Vagina (tissue), 2 donors: ENCODE results near the gene PCAT7. TPM values are rescaled to one million over a fixed set of nuclear protein-coding genes. Genes with fewer than 3 reads are reported as not detected.
"Not testable (repeated sequence)": the region's sequence is repeated elsewhere in the genome, so short reads cannot be mapped to it uniquely, and the experiment has no call there.

ENCODE experiments used
- DNase-seq, 2 donors: peaks; one replicate each; pipeline ENCODE4 v3.0.0-alpha.2; 2017; ENCODE audit errors: extremely low spot score in 2 of 2
- H3K27ac ChIP-seq: fragments of 200-600 bp; sonication (generic); one replicate; pipeline ENCODE4 v1.5.1; 2019
- H3K27me3 ChIP-seq: fragments of 200-600 bp; sonication (generic); one replicate; pipeline ENCODE4 v1.5.1; 2019
- H3K36me3 ChIP-seq, 2 donors: fragments of 200-600 bp; sonication (generic); one replicate each; pipeline ENCODE4 v1.5.1; 2017 to 2019
- H3K4me1 ChIP-seq: fragments of 200-600 bp; sonication (generic); one replicate; pipeline ENCODE4 v1.5.1; 2019
- H3K4me3 ChIP-seq, 2 donors: fragments of 200-600 bp; sonication (generic); 1 replicate in 1 of 2; 2 replicates in 1 of 2; pipeline ENCODE4 v1.5.1; 2016 to 2019
- H3K9me3 ChIP-seq: fragments of 200-600 bp; sonication (generic); one replicate; pipeline ENCODE4 v1.5.1; 2019
- POLR2A ChIP-seq, 2 donors: fragments of 450-650 bp; IDR thresholded peaks; one replicate each; pipeline ENCODE4 v1.6.1; 2017; ENCODE audit warnings: antibody characterized with exemption in 2 of 2, mild to moderate bottlenecking in 2 of 2, moderate library complexity in 2 of 2
- POLR2AphosphoS5 ChIP-seq, 2 donors: sonication (generic); formaldehyde crosslinking; IDR thresholded peaks; one replicate each; pipeline ENCODE4 v1.9.0; 2017; ENCODE audit warnings: antibody characterized with exemption in 2 of 2, mild to moderate bottlenecking in 2 of 2, low read depth in 1 of 2; ENCODE audit not compliant: insufficient read depth in 1 of 2
- intact Hi-C: fragments of 100-400 bp; cut with DNase I; formaldehyde crosslinking; loops from one replicate; pipeline ENCODE4 v1.15.1; 2023
- total RNA-seq: library from RNA; depleted of rRNA; stranded (reverse); fragments of >200 nt; gene quantifications from one replicate; pipeline ENCODE4 v1.2.3, GENCODE V29; 2016
- TF ChIP-seq, protein P1 (sequence below), 3 experiments: fragments of 450-650 bp in 2 of 3; fragments of 200-600 bp in 1 of 3; sonication (generic) in 1 of 3; IDR thresholded peaks; one replicate each; pipeline ENCODE4 v1.5.1; 2017 to 2019; ENCODE audit warnings: antibody characterized with exemption in 3 of 3, mild to moderate bottlenecking in 2 of 3, moderate library complexity in 2 of 3

The PCAT7 gene
- not detected for total RNA-seq

DNA sequence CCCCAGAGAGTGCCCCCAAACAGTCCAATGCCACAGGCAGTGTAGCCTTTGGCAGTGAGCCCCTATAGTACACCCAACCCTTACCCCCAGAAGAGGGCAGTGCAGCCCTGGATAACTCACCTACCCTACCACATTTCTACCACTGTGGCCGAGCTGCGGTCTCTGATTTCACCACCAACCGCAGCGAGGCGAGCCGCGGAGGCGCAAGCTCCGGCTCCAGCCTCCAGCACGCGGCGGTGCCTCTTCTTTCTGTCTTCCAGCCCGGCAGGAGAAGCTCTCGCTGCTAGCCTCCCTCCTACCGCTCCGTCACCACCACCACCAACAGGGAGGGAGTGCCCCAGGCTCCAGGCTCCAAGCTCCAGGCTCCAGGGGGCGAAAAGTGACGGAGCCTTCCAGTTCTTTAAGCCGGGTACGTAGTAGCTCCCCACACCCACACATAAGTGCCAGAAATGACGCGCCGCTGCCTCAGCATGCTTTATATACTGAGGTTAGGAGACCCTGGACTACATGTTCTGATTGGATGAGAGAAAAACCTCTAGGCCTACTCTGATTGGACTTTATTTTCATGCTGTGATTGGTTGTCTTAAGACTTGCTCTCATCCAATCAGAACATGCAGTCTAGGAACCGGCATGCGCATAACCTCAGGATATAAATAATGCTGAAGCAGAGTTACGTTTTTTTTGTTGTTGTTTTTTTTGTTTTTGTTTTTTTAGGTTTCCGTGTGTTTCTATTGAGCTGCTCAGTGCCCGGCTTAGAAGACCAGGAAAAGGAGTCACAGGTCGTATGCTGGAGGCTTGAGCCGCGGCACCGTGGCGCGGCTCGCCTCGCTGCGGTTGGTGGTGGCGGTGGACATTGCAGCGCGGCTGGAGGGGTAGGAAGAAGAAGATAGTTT lies at the start of gene PCAT7:
TSS of gene PCAT7 (plus strand) at position 645 of the 893 bp plus-strand sequence.
- Histone ChIP-seq H3K36me3 (no peaks in the 10 kb centered on the region), H3K4me3 (no peak within 1 kb of the TSS), H3K4me1 (no peaks in the 10 kb centered on the region), H3K27me3 (no peaks in the 10 kb centered on the region), H3K9me3 (no peaks in the 10 kb centered on the region), H3K27ac (no peak within 1 kb of the TSS)
- DNase-seq: no peak
- intact Hi-C loops: no loop called here
- TF ChIP-seq, protein P1, sequence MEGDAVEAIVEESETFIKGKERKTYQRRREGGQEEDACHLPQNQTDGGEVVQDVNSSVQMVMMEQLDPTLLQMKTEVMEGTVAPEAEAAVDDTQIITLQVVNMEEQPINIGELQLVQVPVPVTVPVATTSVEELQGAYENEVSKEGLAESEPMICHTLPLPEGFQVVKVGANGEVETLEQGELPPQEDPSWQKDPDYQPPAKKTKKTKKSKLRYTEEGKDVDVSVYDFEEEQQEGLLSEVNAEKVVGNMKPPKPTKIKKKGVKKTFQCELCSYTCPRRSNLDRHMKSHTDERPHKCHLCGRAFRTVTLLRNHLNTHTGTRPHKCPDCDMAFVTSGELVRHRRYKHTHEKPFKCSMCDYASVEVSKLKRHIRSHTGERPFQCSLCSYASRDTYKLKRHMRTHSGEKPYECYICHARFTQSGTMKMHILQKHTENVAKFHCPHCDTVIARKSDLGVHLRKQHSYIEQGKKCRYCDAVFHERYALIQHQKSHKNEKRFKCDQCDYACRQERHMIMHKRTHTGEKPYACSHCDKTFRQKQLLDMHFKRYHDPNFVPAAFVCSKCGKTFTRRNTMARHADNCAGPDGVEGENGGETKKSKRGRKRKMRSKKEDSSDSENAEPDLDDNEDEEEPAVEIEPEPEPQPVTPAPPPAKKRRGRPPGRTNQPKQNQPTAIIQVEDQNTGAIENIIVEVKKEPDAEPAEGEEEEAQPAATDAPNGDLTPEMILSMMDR (IDR thresholded peaks at IDR 0.05): peak in 1 of 3 experiments; percentile 19
- no peak for TF ChIP-seq POLR2A (IDR thresholded peaks at IDR 0.05)
- TF ChIP-seq POLR2AphosphoS5 (IDR thresholded peaks at IDR 0.05; ENCODE audit: insufficient read depth in 1 of 2, low read depth in 1 of 2): no peak

DNA sequence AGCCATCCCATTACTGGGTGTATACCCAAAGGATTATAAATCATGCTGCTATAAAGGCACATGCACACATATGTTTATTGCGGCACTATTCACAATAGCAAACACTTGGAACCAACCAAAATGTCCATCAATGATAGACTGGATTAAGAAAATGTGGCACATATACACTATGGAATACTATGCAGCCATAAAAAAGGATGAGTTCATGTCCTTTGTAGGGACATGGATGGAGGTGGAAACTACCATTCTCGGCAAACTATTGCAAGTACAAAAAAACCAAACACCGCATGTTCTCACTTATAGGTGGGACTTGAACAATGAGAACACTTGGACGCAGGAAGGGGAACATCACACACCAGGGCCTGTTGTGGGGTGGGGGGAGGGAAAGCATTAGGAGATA lies 48.5 kb upstream of the PCAT7 start:
- not testable (repeated sequence) for H3K27me3 ChIP-seq

DNA sequence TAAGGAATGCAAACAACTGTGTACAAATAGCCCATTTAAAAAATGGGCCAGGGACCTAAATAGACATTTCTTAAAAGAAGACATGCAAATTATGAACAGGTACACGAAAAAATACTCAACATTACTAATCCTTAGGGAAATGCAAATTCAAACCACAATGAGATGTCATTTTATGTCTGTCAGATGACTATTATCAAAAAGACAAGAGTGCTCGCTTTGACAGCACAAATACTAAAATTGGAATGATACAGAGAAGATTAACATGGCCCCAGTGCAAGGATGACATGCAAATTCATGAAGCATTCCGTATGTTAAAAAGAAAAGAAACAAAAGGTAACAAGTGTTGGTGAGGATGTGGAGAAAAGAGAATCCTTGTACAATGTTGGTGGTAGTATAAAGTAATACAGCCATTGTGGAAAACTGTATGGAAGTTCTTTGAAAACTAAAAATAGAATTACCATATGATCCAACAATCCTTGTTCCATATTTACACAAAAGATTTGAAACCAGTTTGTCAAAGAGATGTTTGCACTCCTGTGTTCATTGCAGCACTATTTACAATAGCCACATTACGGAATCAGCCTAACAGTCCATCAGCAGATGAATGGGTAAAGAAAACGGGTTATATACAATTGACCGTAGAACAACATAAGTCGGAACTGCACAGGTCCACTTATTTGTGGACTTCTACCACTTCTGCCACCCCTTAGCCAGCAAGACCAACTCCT lies 47.2 kb upstream of the PCAT7 start:
- no peaks in the 10 kb centered on the region for H3K27me3 ChIP-seq
- H3K9me3 ChIP-seq: no peaks in the 10 kb centered on the region
- no peak for DNase-seq
- no peaks in the 10 kb centered on the region for H3K4me1 ChIP-seq
- intact Hi-C loops: no loop called here
- H3K27ac ChIP-seq: no peak overlapping the region
- H3K36me3 ChIP-seq: no peaks in the 10 kb centered on the region
- H3K4me3 ChIP-seq: no peak overlapping the region
- TF ChIP-seq, protein P1 (IDR thresholded peaks at IDR 0.05): no peak
- TF ChIP-seq POLR2A (IDR thresholded peaks at IDR 0.05) (no peak), POLR2AphosphoS5 (IDR thresholded peaks at IDR 0.05; ENCODE audit: insufficient read depth in 1 of 2, low read depth in 1 of 2) (no peak)

More for the DNA sequence above, 48.5 kb upstream of the PCAT7 start:
- DNase-seq, intact Hi-C loops, H3K4me3 ChIP-seq, H3K9me3 ChIP-seq, H3K27ac ChIP-seq, H3K4me1 ChIP-seq, H3K36me3 ChIP-seq: not testable (repeated sequence)

DNA sequence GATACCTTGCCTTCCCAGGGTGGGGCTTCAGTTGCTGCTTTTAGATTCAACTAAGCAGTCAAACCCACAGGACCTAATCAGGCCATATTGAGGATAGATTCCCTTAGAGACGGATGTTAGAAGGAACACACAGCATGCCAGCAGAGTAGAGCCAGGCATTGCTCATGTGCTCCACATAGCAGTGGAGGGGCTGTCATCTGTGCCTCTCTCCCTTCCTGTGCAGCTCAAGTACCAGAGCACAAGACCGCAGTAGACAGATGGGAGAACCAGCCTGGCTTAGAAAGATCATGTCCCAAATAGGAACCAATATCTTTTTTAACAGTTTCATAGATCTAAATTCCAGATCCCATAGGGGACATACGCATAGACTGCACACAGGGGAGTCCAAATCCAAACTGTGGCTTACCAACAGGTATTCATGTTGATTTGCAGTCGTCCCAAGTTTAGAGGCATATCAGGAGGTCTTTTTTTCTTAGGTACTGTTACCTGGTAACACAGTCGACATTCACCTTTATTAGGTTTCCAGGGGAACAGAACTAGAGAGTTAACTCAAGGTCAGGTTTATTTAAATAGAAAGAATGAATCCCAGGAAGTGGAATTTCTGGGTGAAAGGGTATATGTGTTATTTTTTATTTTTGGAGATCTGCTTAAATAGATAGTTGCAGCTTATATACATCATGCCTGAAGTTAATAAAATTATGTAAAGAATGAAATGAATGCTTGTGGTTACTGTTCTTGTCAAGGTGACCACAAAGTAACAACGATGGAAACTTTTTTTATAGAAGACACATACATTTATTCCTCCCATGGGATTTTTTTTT lies 43.5 kb upstream of the PCAT7 start:
- H3K9me3 ChIP-seq: no peaks in the 10 kb centered on the region
- no peak for DNase-seq
- TF ChIP-seq POLR2A (IDR thresholded peaks at IDR 0.05) (no peak), POLR2AphosphoS5 (IDR thresholded peaks at IDR 0.05; ENCODE audit: insufficient read depth in 1 of 2, low read depth in 1 of 2) (no peak)
- TF ChIP-seq, protein P1 (IDR thresholded peaks at IDR 0.05): no peak
- no peak overlapping the region for H3K27ac ChIP-seq
- no peak overlapping the region for H3K4me3 ChIP-seq
- H3K4me1 ChIP-seq: no peaks in the 10 kb centered on the region
- H3K36me3 ChIP-seq: no peaks in the 10 kb centered on the region
- no peaks in the 10 kb centered on the region for H3K27me3 ChIP-seq
- intact Hi-C loops: no loop called here

DNA sequence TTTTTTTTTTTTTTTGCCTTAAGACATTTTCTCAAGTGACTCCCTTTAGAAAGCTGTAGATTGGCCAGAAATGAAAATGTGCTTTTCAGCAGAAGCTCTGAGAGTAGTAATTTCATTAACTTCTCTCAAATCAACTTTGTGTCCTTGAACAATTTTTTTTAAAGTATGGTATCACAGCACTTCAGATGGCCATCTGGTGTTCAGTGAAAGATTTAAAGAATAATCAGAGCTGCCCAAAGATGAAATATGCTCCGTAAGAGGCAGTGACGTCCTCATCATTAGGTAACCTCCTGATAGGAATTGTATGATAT lies 43.0 kb upstream of the PCAT7 start:
- H3K9me3 ChIP-seq: no peaks in the 10 kb centered on the region
- no peak overlapping the region for H3K4me3 ChIP-seq
- no peaks in the 10 kb centered on the region for H3K27me3 ChIP-seq
- no peaks in the 10 kb centered on the region for H3K4me1 ChIP-seq
- no peaks in the 10 kb centered on the region for H3K36me3 ChIP-seq
- DNase-seq: no peak
- intact Hi-C loops: no loop called here
- H3K27ac ChIP-seq: no peak overlapping the region
- TF ChIP-seq, protein P1 (IDR thresholded peaks at IDR 0.05): no peak
- TF ChIP-seq POLR2A (IDR thresholded peaks at IDR 0.05): no peak
- no peak for TF ChIP-seq POLR2AphosphoS5 (IDR thresholded peaks at IDR 0.05; ENCODE audit: insufficient read depth in 1 of 2, low read depth in 1 of 2)
